ENCODE measurements around the gene CHST11. TPM values are rescaled to one million over a fixed set of nuclear protein-coding genes. Genes with fewer than 3 reads are reported as not detected.

Gene CHST11
- total RNA-seq, 2 experiments from 2014 or later = 53.4 to 53.6 TPM

- ChIA-PET POLR2A (no interaction called here), CTCF (interaction anchor here (1.5 kb wide), 2 partner anchors 10 to 45 kb away, joined by 3 to 4 read pairs; no protein-coding TSS in a partner anchor)
- Mint-ChIP-seq H3K4me1 (ENCODE audit: low read depth) (peaks cover 68% of the 10 kb centered on the region), H3K4me3 (no peak overlapping the region), H3K9me3 (no peaks in the 10 kb centered on the region), H3K27me3 (no peaks in the 10 kb centered on the region), H3K27ac (peak overlapping the region; percentile 74), H3K36me3 (ENCODE audit: low read depth) (no peaks in the 10 kb centered on the region)
- no peak for ATAC-seq (ENCODE audit: poor library complexity)
- Histone ChIP-seq H3K27ac (ENCODE audit: low read depth in 1 of 2, low read length in 2 of 2) (no peak overlapping the region), H3K27me3 (ENCODE audit: control insufficient read depth in 1 of 2, insufficient read depth in 2 of 2, low read length in 2 of 2) (no peaks in the 10 kb centered on the region), H3K4me1 (ENCODE audit: insufficient read depth, low read length) (peaks cover 29% of the 10 kb centered on the region), H3K4me3 (ENCODE audit: low read length) (no peak overlapping the region), H3K36me3 (ENCODE audit: insufficient read depth, low read length) (no peaks in the 10 kb centered on the region), H3K9me3 (ENCODE audit: control insufficient read depth in 1 of 2, insufficient read depth in 1 of 2, low read length in 2 of 2) (no peaks in the 10 kb centered on the region)
- no peak for TF ChIP-seq CTCF (IDR thresholded peaks at IDR 0.05)
- intact Hi-C loops (cut with DNase I, micrococcal nuclease) = no loop called here
- no peak for DNase-seq
These were observed 291.6 kb downstream of the CHST11 start for GRCh38 chr12:104748356-104748755.

- no peak overlapping the region for H3K27ac Mint-ChIP-seq
- CTCF ChIA-PET = interaction anchor here (1.5 kb wide), 1 partner anchor 45 kb away, joined by 3 read pairs; no protein-coding TSS in a partner anchor
- intact Hi-C loops (cut with DNase I, micrococcal nuclease) = no loop called here
- Histone ChIP-seq H3K27ac (ENCODE audit: low read depth in 1 of 2, low read length in 2 of 2) (no peak overlapping the region), H3K9me3 (ENCODE audit: control insufficient read depth in 1 of 2, insufficient read depth in 1 of 2, low read length in 2 of 2) (no peaks in the 10 kb centered on the region), H3K36me3 (ENCODE audit: insufficient read depth, low read length) (no peaks in the 10 kb centered on the region), H3K27me3 (ENCODE audit: control insufficient read depth in 1 of 2, insufficient read depth in 2 of 2, low read length in 2 of 2) (no peaks in the 10 kb centered on the region), H3K4me3 (ENCODE audit: low read length) (no peak overlapping the region), H3K4me1 (ENCODE audit: insufficient read depth, low read length) (peaks cover 29% of the 10 kb centered on the region)
- ATAC-seq (ENCODE audit: poor library complexity) = no peak
- H3K4me3 Mint-ChIP-seq = no peak overlapping the region
- peaks cover 66% of the 10 kb centered on the region for H3K4me1 Mint-ChIP-seq (ENCODE audit: low read depth)
- H3K9me3 Mint-ChIP-seq = no peaks in the 10 kb centered on the region
- H3K36me3 Mint-ChIP-seq (ENCODE audit: low read depth) = no peaks in the 10 kb centered on the region
- H3K27me3 Mint-ChIP-seq = no peaks in the 10 kb centered on the region
- DNase-seq = no peak
- POLR2A ChIA-PET = no interaction called here
- TF ChIP-seq CTCF (IDR thresholded peaks at IDR 0.05) = no peak
These were observed 292.0 kb downstream of the CHST11 start for GRCh38 chr12:104748790-104749189.

- Histone ChIP-seq H3K27ac (ENCODE audit: low read depth in 1 of 2, low read length in 2 of 2) (no peak overlapping the region), H3K4me1 (ENCODE audit: insufficient read depth, low read length) (peaks cover 29% of the 10 kb centered on the region), H3K27me3 (ENCODE audit: control insufficient read depth in 1 of 2, insufficient read depth in 2 of 2, low read length in 2 of 2) (no peaks in the 10 kb centered on the region), H3K9me3 (ENCODE audit: control insufficient read depth in 1 of 2, insufficient read depth in 1 of 2, low read length in 2 of 2) (no peaks in the 10 kb centered on the region), H3K4me3 (ENCODE audit: low read length) (no peak overlapping the region), H3K36me3 (ENCODE audit: insufficient read depth, low read length) (no peaks in the 10 kb centered on the region)
- ATAC-seq (ENCODE audit: poor library complexity) = no peak
- CTCF ChIA-PET = interaction anchor here (1.5 kb wide), 1 partner anchor 44 kb away, joined by 3 read pairs; no protein-coding TSS in a partner anchor
- POLR2A ChIA-PET = no interaction called here
- Mint-ChIP-seq H3K9me3 (no peaks in the 10 kb centered on the region), H3K4me1 (ENCODE audit: low read depth) (peaks cover 58% of the 10 kb centered on the region), H3K27ac (peak overlapping the region; percentile 19), H3K4me3 (no peak overlapping the region), H3K27me3 (no peaks in the 10 kb centered on the region), H3K36me3 (ENCODE audit: low read depth) (no peaks in the 10 kb centered on the region)
- no peak for TF ChIP-seq CTCF (IDR thresholded peaks at IDR 0.05)
- DNase-seq = no peak
- intact Hi-C loops (cut with DNase I, micrococcal nuclease) = no loop called here
These were observed 292.8 kb downstream of the CHST11 start for GRCh38 chr12:104749545-104749944.

All from CD4-positive, alpha-beta T cell (primary cell).